HepG2 (cell line): ENCODE data around the gene LRP1B. TPM values are rescaled to one million over a fixed set of nuclear protein-coding genes. Genes with fewer than 3 reads are reported as not detected.
A peak's percentile ranks its signal among the peaks of the same experiment; 100 is the strongest.

Source experiments
- ATAC-seq: fragments of 200-7000 bp; cut with Tn5 transposase; 3 replicates; pipeline ENCODE4 v1.9.1; 2020; ENCODE audit warnings: mild to moderate bottlenecking, moderate library complexity
- BruUV-seq: library from RNA; stranded (reverse); fragments of 400-500 nt; replicated peaks from 2 replicates; lab custom pipeline; 2021; lab: Mats Ljungman, UMichigan
- CTCF ChIA-PET: fragments of 300-600 bp; formaldehyde crosslinking; extraction: SDS; loops from one replicate; lab custom pipeline; 2021; ENCODE audit warnings: low total read pairs, inconsistent platforms, low intra/inter-chr PET ratio; lab: Yijun Ruan, JAX
- POLR2A ChIA-PET: fragments of 350-600 bp; sonication (Branson Sonifier 250); formaldehyde crosslinking; loops from one replicate; lab custom pipeline; 2020; ENCODE audit warnings: antibody characterized with exemption, inconsistent platforms; lab: Yijun Ruan, JAX
- DNase-seq: peaks from one replicate; pipeline ENCODE4 v3.0.0-alpha.2; 2015; ENCODE audit warnings: low spot score
- FAIRE-seq: peaks from 3 replicates; lab custom pipeline; 2011; peaks lifted over from hg19 to GRCh38; lab: Jason Lieb, UNC
- H2AFZ ChIP-seq: one replicate; pipeline ENCODE4 v1.6.1; 2011; ENCODE audit warnings: low read length, inconsistent platforms
- H3K27ac ChIP-seq: fragments of 300-600 bp; 3 replicates; pipeline ENCODE4 v1.8.0; 2011; ENCODE audit warnings: mixed run types, mild to moderate bottlenecking, mixed read lengths, low read length, inconsistent platforms; ENCODE audit not compliant: insufficient read depth; ENCODE audit errors: extremely low read length
- H3K27me3 ChIP-seq, 2 experiments: fragments of 200-600 bp in 1 of 2; 2 replicates in 1 of 2; 3 replicates in 1 of 2; pipeline versions ENCODE4 v1.6.0 to v1.8.0; 2011; ENCODE audit warnings: low read length in 2 of 2, mild to moderate bottlenecking in 2 of 2, moderate library complexity in 2 of 2, inconsistent platforms in 1 of 2; ENCODE audit not compliant: insufficient read depth in 2 of 2, control insufficient read depth in 1 of 2
- H3K36me3 ChIP-seq, 2 experiments: fragments of 200-600 bp in 1 of 2; replicated peaks in 1 of 2; 2 replicates in 1 of 2; 3 replicates in 1 of 2; pipeline versions ENCODE4 v1.5.1 to v1.8.0; 2011; ENCODE audit warnings: low read length in 2 of 2, inconsistent platforms in 1 of 2; ENCODE audit not compliant: insufficient read depth in 2 of 2, control insufficient read depth in 1 of 2
- H3K4me1 ChIP-seq: 2 replicates; pipeline ENCODE4 v1.5.1; 2012; ENCODE audit warnings: low read length, inconsistent platforms; ENCODE audit not compliant: insufficient read depth
- H3K4me2 ChIP-seq: 2 replicates; pipeline ENCODE4 v1.6.0; 2011; ENCODE audit warnings: low read depth, low read length, inconsistent platforms
- H3K4me3 ChIP-seq, 3 experiments: fragments of 200-600 bp in 1 of 3; sonication (generic), shearing (Covaris generic) in 1 of 3; replicated peaks in 1 of 3; 2 replicates each; pipeline ENCODE4 v1.5.1; 2011 to 2016; ENCODE audit warnings: low read length in 3 of 3, inconsistent platforms in 2 of 3, low read depth in 2 of 3, mild to moderate bottlenecking in 2 of 3, control low read depth in 1 of 3, mixed read lengths in 1 of 3; ENCODE audit not compliant: insufficient read depth in 1 of 3
- H3K79me2 ChIP-seq: one replicate; pipeline ENCODE4 v1.6.1; 2011; ENCODE audit warnings: low read length, inconsistent platforms; ENCODE audit not compliant: insufficient read depth
- H3K9ac ChIP-seq: 2 replicates; pipeline ENCODE4 v1.6.0; 2011; ENCODE audit warnings: mild to moderate bottlenecking, low read depth, low read length, inconsistent platforms; ENCODE audit not compliant: insufficient read depth
- H3K9me3 ChIP-seq: 2 replicates; pipeline ENCODE4 v1.5.1; 2012; ENCODE audit warnings: mild to moderate bottlenecking, low read length
- H4K20me1 ChIP-seq: 2 replicates; pipeline ENCODE4 v1.6.0; 2011; ENCODE audit warnings: inconsistent platforms, mild to moderate bottlenecking, low read length, moderate library complexity; ENCODE audit not compliant: insufficient read depth
- KLF16 ChIP-seq, 2 experiments: sonication (generic) in 1 of 2; formaldehyde crosslinking in 1 of 2; IDR thresholded peaks; 2 replicates each; pipeline versions ENCODE4 v1.6.1 to v1.8.0; 2016 to 2023; ENCODE audit warnings: missing genetic modification reagents in 2 of 2, missing compliant biosample characterization in 1 of 2
- MAFF ChIP-seq: IDR thresholded peaks from 2 replicates; pipeline ENCODE4 v1.6.1; 2011; ENCODE audit warnings: low read depth, low read length, improper control_type of control experiment
- MAFK ChIP-seq, 2 experiments: IDR thresholded peaks in 1 of 2; conservative IDR thresholded peaks in 1 of 2; 2 replicates each; pipeline ENCODE4 v1.6.1; 2011; ENCODE audit warnings: improper control_type of control experiment in 2 of 2, low read length in 2 of 2
- NKX3-1 ChIP-seq: sonication (generic); formaldehyde crosslinking; IDR thresholded peaks from 2 replicates; pipeline ENCODE4 v1.5.0; 2020; ENCODE audit warnings: missing genetic modification reagents
- PHF8 ChIP-seq: sonication (generic); formaldehyde crosslinking; IDR thresholded peaks from 2 replicates; pipeline ENCODE4 v1.5.0; 2020; ENCODE audit warnings: missing genetic modification reagents
- RARA ChIP-seq: IDR thresholded peaks from 2 replicates; pipeline ENCODE4 v1.6.1; 2016; ENCODE audit warnings: missing genetic modification reagents, missing compliant biosample characterization
- SUZ12 ChIP-seq: fragments of 150-350 bp; IDR thresholded peaks from 2 replicates; pipeline ENCODE4 v1.6.1; 2014; ENCODE audit warnings: low read depth, low read length
- ZBTB38 ChIP-seq: sonication (generic); formaldehyde crosslinking; IDR thresholded peaks from 2 replicates; pipeline ENCODE4 v1.5.1; 2020; ENCODE audit warnings: mild to moderate bottlenecking, missing genetic modification reagents
- ZNF703 ChIP-seq: sonication (generic); formaldehyde crosslinking; IDR thresholded peaks from 2 replicates; pipeline ENCODE4 v1.5.1; 2020; ENCODE audit warnings: missing genetic modification reagents, mild to moderate bottlenecking, moderate library complexity, borderline replicate concordance
- ZNF878 ChIP-seq: sonication (generic); formaldehyde crosslinking; IDR thresholded peaks from 2 replicates; pipeline ENCODE4 v1.8.1; 2023; ENCODE audit warnings: mild to moderate bottlenecking, missing genetic modification reagents, moderate library complexity
- WGBS: methylation state at CpG from one replicate; pipeline ENCODE4 v1.1.6; 2017; ENCODE audit warnings: low lambda C conversion rate; 5-methylcytosine and 5-hydroxymethylcytosine counted together
- in situ Hi-C: cut with HindIII; loops from 2 replicates; pipeline ENCODE4 v1.10.0; 2017; ENCODE audit warnings: low pct_unique_long_range_greater_than_20kb; ENCODE audit not compliant: extremely low pct_ligation_motif_present
- intact Hi-C: fragments of 100-400 bp; cut with micrococcal nuclease; formaldehyde crosslinking; loops from one replicate; pipeline ENCODE4 v1.10.0; 2022; ENCODE audit not compliant: unreplicated experiment
- polyA plus RNA-seq, 8 experiments: library from polyadenylated mRNA; depleted of rRNA in 3 of 8; stranded (reverse) in 7 of 8; unstranded in 1 of 8; fragments of >200 nt; fragmentation: Illumina TruSeq in 4 of 8; extraction: Trizol in 4 of 8; gene quantifications; 2 replicates each; pipeline versions ENCODE4 v1.2.1 to v1.2.3, GENCODE V29; 2011 to 2016; ENCODE audit warnings: low read depth in 4 of 8, missing spikeins in 1 of 8, mixed read lengths in 1 of 8; ENCODE audit not compliant: insufficient read depth in 1 of 8
- total RNA-seq, 5 experiments: library from RNA; depleted of rRNA; stranded (reverse); fragments of >200 nt; fragmentation: Illumina TruSeq; extraction: Trizol; gene quantifications; 2 replicates each; pipeline ENCODE4 v1.2.3, GENCODE V29; 2016; ENCODE audit warnings: low read depth in 1 of 5
- TF ChIP-seq, protein P1 (sequence below): sonication (generic); formaldehyde crosslinking; IDR thresholded peaks from 2 replicates; pipeline ENCODE4 v1.4.0; 2020; ENCODE audit warnings: missing genetic modification reagents, mild to moderate bottlenecking, borderline replicate concordance

Gene LRP1B
- total and polyA plus RNA-seq, 2 of the 13 experiments (the other 11 are each of a cell fraction or from before 2014, with no cell fraction given), result 0.04 TPM; not detected in 1

DNA sequence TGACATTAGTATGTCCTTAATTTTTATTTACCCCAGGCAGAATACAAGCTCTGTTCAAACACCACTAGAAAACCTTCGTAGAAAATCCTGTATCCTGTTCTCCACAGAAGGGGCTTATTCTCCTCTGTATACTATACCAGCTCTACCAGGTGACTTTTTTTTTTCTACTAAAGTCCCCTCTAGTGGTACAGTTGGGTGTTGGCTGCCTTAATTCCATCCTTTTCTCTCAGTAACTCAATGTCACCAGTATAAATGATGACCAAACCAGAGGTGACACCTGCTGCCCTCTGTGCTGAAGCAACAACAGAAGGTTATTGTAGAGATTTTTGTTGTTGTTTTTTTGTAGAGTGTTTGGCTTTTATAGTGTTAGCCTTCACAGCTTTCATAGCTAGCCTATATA, 1322.0 kb downstream of the LRP1B start:
- H3K79me2 ChIP-seq, result no peaks in the 10 kb centered on the region
- no peak overlapping the region for H3K4me2 ChIP-seq
- H2AFZ ChIP-seq, result no peak overlapping the region
- H4K20me1 ChIP-seq, result no peaks in the 10 kb centered on the region
- H3K36me3 ChIP-seq, result no peaks in the 10 kb centered on the region
- H3K27ac ChIP-seq, result no peak overlapping the region
- ATAC-seq (peak; percentile 90), FAIRE-seq (no peak), DNase-seq (peak; percentile 8)
- H3K9ac ChIP-seq, result no peak overlapping the region
- in situ Hi-C loops (no loop called here), intact Hi-C loops (no loop called here)
- CTCF ChIA-PET, result no interaction called here
- no peaks in the 10 kb centered on the region for H3K4me1 ChIP-seq
- H3K4me3 ChIP-seq, result no peak overlapping the region
- TF ChIP-seq, protein P1, sequence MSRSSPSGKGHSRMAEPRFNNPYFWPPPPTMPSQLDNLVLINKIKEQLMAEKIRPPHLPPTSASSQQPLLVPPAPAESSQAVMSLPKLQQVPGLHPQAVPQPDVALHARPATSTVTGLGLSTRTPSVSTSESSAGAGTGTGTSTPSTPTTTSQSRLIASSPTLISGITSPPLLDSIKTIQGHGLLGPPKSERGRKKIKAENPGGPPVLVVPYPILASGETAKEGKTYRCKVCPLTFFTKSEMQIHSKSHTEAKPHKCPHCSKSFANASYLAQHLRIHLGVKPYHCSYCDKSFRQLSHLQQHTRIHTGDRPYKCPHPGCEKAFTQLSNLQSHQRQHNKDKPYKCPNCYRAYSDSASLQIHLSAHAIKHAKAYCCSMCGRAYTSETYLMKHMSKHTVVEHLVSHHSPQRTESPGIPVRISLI (CRISPR knock-in tag), result no peak
- TF ChIP-seq ZBTB38 (CRISPR knock-in tag) (no peak), KLF16 (CRISPR knock-in tag; IDR thresholded peaks at IDR 0.05) (no peak), PHF8 (CRISPR knock-in tag) (no peak), SUZ12 (no peak), ZNF878 (no peak), RARA (CRISPR knock-in tag) (no peak)
- no TSS peak for BruUV-seq
- WGBS, result 0% methylated on average over 1 of the region's 1 CpG
- H3K27me3 ChIP-seq, result no peaks in the 10 kb centered on the region
- POLR2A ChIA-PET, result no interaction called here
- H3K9me3 ChIP-seq, result no peaks in the 10 kb centered on the region

- Histone ChIP-seq H3K4me1 (no peaks in the 10 kb centered on the region), H3K4me2 (no peak overlapping the region), H3K79me2 (no peaks in the 10 kb centered on the region), H4K20me1 (no peaks in the 10 kb centered on the region), H3K9ac (no peak overlapping the region), H3K27ac (no peak overlapping the region), H2AFZ (no peak overlapping the region), H3K4me3 (no peak overlapping the region), H3K27me3 (no peaks in the 10 kb centered on the region), H3K36me3 (no peaks in the 10 kb centered on the region), H3K9me3 (no peaks in the 10 kb centered on the region)
- 2% methylated on average over 1 of the region's 1 CpG for WGBS
- ChIA-PET CTCF (no interaction called here), POLR2A (no interaction called here)
- no TSS peak for BruUV-seq
- FAIRE-seq (no peak), DNase-seq (no peak), ATAC-seq (no peak)
- in situ Hi-C loops, result no loop called here
- intact Hi-C loops, result no loop called here
- TF ChIP-seq MAFF, result peak; percentile 74
- no peak for TF ChIP-seq ZNF703 (CRISPR knock-in tag)
- TF ChIP-seq MAFK (conservative IDR thresholded peaks at IDR 0.05 in 1 of 2, IDR thresholded peaks at IDR 0.05 in 1 of 2; ENCODE audit: low read length in 2 of 2), result peak; percentile 69 to 81
- no peak for TF ChIP-seq NKX3-1 (CRISPR knock-in tag)
Measured at GRCh38 chr2:140808211-140808610, 1322.6 kb downstream of the LRP1B start.
